ENCODE results near the gene SH2D5.
"Not testable (repeated sequence)": the region's sequence is repeated elsewhere in the genome, so short reads cannot be mapped to it uniquely, and the experiment has no call there.

SH2D5 gene

GRCh38 chr1:20728371-20729154 is 3.9 kb downstream of the SH2D5 start:
- DNase-seq (ENCODE audit: extremely low read depth in 1 of 2, low read depth in 1 of 2): no peak

- no peak for DNase-seq (ENCODE audit: extremely low read depth in 1 of 2, low read depth in 1 of 2)
These were observed 4.7 kb downstream of the SH2D5 start for GRCh38 chr1:20727746-20728316.

- no peak for DNase-seq (ENCODE audit: extremely low read depth in 1 of 2, low read depth in 1 of 2)
These were observed 5.4 kb downstream of the SH2D5 start for GRCh38 chr1:20726932-20727745.

DNA sequence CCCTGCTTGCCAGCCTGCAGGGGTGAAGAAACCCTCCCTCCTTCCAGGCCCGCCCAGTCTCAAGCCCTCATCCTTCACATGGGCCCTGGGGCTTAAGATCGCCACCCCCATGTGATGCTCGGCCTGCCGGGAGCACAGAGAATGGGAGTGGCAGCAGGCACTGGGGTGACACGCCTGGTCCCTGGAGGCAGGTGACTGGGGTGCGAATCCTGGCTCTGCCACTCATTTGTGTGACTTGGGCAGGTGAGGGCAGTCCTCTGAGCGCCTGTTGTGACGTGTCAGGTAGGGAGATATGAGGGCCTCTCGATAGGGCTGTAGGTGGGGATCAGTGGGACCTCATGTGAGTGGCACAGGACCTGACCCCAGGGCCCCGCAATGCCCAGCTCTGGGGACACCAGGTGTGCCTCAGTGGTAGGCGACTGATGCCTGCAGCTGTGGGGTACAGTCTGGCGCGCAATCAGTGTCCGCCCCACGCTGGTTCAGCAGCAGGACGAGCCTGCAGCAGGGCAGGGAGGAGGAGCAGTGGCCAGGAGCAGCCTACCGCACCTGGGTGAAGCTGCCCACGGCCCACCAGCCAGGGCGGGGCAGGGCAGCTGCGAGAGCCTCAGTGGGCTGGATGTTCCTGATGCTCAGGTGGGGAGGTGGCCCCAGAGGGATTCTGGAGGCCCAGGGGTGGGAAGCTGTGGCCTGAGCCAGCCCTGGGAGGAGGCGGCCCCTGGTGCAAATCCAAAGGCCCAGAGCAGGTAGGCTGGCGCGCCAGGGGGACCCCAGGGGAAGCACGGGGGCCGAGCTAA is 6.2 kb downstream of the SH2D5 start:
- DNase-seq (ENCODE audit: extremely low read depth in 1 of 2, low read depth in 1 of 2): no peak

- no peak for DNase-seq (ENCODE audit: extremely low read depth in 1 of 2, low read depth in 1 of 2)
These were observed 7.0 kb downstream of the SH2D5 start for GRCh38 chr1:20725189-20726117.

GRCh38 chr1:20724364-20725188 is 7.9 kb downstream of the SH2D5 start:
- no peak for DNase-seq (ENCODE audit: extremely low read depth in 1 of 2, low read depth in 1 of 2)

DNA sequence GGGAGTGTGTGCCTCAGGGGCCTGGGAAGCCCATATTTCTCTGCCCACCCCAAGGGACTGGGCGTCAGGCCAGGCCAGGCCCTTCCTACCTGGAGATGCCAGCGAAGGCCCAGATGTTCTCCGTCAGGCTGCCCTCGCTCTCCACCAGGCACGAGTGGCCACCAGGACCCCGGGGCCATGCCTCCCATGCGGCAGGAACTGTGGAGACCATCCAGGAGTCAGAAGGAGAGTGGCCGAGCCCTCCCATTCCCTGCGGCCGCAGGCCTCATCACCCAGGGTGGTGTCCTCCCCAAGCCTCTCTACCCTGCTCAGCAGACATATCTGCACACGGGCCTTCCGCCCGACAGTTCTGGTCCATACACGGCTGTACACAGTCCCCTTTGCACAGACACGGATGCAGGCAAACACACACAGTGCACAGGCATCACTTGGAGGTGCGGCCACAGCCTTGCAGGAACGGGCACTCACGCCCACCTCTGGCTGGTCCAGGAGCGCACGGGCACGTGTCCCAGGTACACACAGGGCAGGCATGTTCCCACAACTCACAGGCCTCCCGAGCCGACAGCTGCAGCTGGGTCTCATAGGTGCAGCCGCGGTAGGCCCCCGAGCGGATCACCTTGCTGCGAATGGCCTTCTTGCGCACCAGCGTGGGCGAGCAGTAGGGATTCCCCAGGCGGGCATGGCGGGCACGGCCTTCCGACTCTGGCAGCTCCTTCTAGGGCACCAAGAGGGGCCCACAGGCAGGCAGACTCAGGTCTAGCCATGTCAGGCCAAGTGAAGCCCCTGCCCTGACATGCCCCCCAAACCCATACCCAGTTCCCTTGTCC is 8.8 kb downstream of the SH2D5 start:
- no peak for DNase-seq (ENCODE audit: extremely low read depth in 1 of 2, low read depth in 1 of 2)

DNA sequence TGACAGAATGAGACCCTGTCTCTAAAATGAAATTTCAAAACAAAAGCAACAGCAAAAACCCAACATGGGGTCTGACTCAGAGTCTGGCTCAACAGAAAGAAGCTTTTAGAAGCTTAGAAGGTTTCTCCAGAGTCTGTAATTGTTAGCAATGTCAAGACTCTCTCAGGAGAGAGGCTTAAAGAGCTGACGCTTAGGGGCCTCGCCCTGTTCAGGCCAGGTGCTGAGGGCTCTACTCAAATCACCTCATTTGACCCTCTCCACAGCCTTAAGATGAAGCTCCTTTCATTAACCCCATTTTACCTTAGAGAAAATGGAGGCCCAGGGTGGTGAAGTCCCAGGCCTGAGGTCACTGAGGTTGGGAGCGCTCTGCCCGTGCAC is 9.4 kb downstream of the SH2D5 start:
- no peak for DNase-seq (ENCODE audit: extremely low read depth in 1 of 2, low read depth in 1 of 2)

GRCh38 chr1:20721117-20722061 is 11.1 kb downstream of the SH2D5 start:
- DNase-seq (ENCODE audit: extremely low read depth in 1 of 2, low read depth in 1 of 2): no peak

- no peak for DNase-seq (ENCODE audit: extremely low read depth in 1 of 2, low read depth in 1 of 2)
These were observed 11.8 kb downstream of the SH2D5 start for GRCh38 chr1:20720631-20721091.

- no peak for DNase-seq (ENCODE audit: extremely low read depth in 1 of 2, low read depth in 1 of 2)
These were observed 12.5 kb downstream of the SH2D5 start for GRCh38 chr1:20719871-20720620.

DNA sequence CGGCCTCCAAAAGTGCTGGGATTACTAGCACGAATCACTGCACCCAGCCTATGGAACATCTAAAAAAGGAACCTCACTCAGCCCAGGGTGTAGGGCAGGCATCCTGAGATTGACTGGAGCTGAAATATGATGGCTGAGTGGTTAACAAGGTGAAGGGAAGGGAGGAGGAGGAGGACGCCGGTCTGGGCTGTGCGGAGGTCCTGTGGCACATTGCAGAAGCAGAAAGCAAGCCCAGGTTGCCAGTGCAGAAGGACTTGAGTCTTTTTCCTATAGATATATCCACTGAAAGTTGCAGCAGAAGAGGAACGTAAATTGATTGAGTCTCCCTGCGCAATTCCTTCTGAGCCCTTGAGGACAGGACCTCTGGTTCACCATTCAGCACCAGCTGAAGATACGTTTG is 13.2 kb downstream of the SH2D5 start:
- no peak for DNase-seq (ENCODE audit: extremely low read depth in 1 of 2, low read depth in 1 of 2)

DNA sequence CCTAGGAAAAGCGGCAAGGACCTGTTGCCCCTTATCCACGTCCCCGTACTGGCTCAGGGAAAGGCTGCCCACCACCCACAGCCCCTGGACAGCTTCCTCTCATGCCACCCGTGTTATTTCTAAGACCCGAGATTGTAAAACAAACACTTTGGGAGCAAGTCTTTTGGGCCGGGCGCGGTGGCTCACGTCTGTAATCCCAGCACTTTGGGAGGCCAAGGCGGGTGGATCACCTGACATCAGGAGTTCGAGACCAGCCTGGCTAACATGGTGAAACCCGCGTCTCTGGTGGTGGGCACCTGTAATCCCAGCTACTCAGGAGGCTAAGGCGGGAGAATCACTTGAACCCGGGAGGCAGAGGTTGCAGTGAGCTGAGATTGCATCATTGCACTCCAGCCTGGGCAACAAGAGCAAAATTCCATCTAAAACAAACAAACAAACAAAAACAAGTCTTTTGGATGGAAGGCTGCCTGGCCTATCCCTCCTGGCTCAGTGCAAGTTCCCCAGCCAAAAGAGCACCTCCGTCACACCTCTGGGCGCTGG is 14.1 kb downstream of the SH2D5 start:
- not testable (repeated sequence) for DNase-seq (ENCODE audit: extremely low read depth in 1 of 2, low read depth in 1 of 2)

DNA sequence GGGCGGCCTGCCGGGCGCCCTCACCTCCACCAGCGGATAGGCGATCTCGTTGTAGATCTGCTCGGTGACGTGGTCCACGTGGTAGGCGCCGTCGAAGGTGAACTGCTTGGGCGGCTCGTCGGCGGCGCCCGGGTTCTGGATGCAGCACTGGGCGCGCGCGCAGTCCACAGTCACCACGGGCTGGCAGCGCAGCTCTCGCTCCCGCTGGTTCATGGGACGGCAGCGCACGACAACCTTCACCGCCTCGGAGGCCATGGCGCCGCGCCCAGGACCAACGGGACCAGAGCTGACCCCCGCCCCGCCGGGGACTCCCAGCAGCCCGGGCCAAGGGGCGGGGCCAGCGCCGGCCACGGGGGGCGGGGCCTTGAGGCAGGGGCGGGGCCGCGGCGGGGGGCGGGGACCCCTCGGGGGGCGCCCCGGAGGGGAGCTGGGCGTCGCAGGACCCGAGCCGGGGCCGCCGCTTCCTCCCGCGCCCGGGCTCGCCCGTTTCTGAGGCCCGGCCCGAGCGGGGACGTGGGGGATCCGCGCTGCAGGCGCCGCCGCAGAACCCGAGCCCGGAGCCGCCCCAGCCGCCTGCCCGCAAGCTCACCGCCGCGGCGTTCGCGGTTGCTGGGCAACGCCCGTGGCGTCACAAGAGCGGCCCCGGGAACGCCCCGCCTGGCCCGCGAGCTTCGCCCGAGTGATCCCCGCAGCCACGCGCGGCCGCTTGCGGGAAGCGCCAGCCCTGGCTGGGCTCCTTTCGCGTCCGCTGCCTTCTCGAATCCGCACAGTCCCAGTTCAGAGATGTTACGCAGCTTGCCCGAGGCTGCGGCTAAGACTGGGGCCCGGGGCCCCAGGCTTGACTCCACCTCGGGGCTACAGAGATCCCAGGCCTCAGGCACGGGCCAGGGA is 14.8 kb downstream of the SH2D5 start, which contains the start of gene KIF17:
Gene KIF17 (minus strand): TSS at position 556 of the 891 bp plus-strand sequence. CDS start 301 bp downstream, at position 255.
- peak; percentile 18 to 47 for DNase-seq (ENCODE audit: extremely low read depth in 1 of 2, low read depth in 1 of 2)

DNA sequence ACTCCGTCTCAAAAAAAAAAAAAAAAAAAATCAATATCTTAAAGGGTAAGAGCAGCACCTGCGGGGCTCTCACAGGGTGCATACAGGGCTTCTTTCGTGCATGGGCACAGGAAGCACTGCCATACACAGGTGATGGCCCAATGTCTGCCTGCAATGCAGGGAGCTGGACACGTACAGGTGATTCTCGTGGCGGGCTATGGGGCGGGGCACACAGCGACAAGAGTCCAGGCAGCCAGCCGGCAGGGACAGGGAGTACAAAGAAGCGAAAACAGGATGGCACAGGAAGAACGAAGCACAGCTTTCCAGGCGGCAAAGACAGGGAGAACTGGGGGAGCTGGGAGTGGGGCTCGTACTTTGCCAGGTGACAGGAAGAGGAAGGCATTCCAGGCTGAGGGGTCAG is 16.3 kb downstream of the SH2D5 start:
- DNase-seq (ENCODE audit: extremely low read depth in 1 of 2, low read depth in 1 of 2): no peak
